Neural crest cell (in vitro differentiated cells): ENCODE data around the gene FAM83C. TPM values are rescaled to one million over a fixed set of nuclear protein-coding genes. Genes with fewer than 3 reads are reported as not detected.
A peak's percentile ranks its signal among the peaks of the same experiment; 100 is the strongest.

ENCODE experiments used
- DNase-seq: peaks from one replicate; pipeline ENCODE4 v3.0.0; 2021; ENCODE audit warnings: low read depth, mixed read lengths, low spot score
- H3K27ac Mint-ChIP-seq: one replicate; pipeline ENCODE4 v1.8.0; 2021; ENCODE audit warnings: mild to moderate bottlenecking, mixed read lengths; ENCODE audit not compliant: unreplicated experiment
- H3K27me3 Mint-ChIP-seq: 2 replicates; pipeline ENCODE4 v1.8.0; 2021; ENCODE audit warnings: low read depth, mild to moderate bottlenecking, mixed read lengths
- H3K36me3 Mint-ChIP-seq: 2 replicates; pipeline ENCODE4 v1.8.0; 2021; ENCODE audit warnings: low read depth, mild to moderate bottlenecking, mixed read lengths
- H3K4me1 Mint-ChIP-seq: 2 replicates; pipeline ENCODE4 v1.8.0; 2021; ENCODE audit warnings: mixed read lengths
- H3K4me3 Mint-ChIP-seq: one replicate; pipeline ENCODE4 v1.8.0; 2021; ENCODE audit warnings: mild to moderate bottlenecking, mixed read lengths
- H3K9me3 Mint-ChIP-seq: 2 replicates; pipeline ENCODE4 v1.8.0; 2021; ENCODE audit warnings: mixed read lengths
- CTCF ChIP-seq: fragments of 200-600 bp; sonication (generic); conservative IDR thresholded peaks from 2 replicates; pipeline ENCODE4 v1.5.0; 2021; ENCODE audit warnings: antibody characterized with exemption, mild to moderate bottlenecking
- total RNA-seq: library from RNA; stranded (reverse); gene quantifications from 2 replicates; pipeline ENCODE4 v1.2.1, GENCODE V29; 2021

Gene FAM83C
- total RNA-seq, 1 donor from 2014 or later = not detected

- DNase-seq = no peak
- Mint-ChIP-seq H3K27me3 (no peaks in the 10 kb centered on the region), H3K36me3 (peaks cover 3% of the 10 kb centered on the region), H3K4me3 (no peak overlapping the region), H3K27ac (no peak overlapping the region), H3K9me3 (no peaks in the 10 kb centered on the region), H3K4me1 (peaks cover 27% of the 10 kb centered on the region)
- TF ChIP-seq CTCF = no peak
Observed at GRCh38 chr20:35328095-35328685, 36.0 kb upstream of the FAM83C start.

GRCh38 chr20:35327074-35327976, 35.1 kb upstream of the FAM83C start:
- H3K4me3 Mint-ChIP-seq = no peak overlapping the region
- H3K4me1 Mint-ChIP-seq = peaks cover 27% of the 10 kb centered on the region

GRCh38 chr20:35326740-35327073, 34.5 kb upstream of the FAM83C start:
- no peak for DNase-seq
- peaks cover 27% of the 10 kb centered on the region for H3K4me1 Mint-ChIP-seq
- no peak overlapping the region for H3K4me3 Mint-ChIP-seq
- H3K9me3 Mint-ChIP-seq = no peaks in the 10 kb centered on the region
- TF ChIP-seq CTCF = no peak
- peaks cover 3% of the 10 kb centered on the region for H3K36me3 Mint-ChIP-seq
- H3K27me3 Mint-ChIP-seq = no peaks in the 10 kb centered on the region
- H3K27ac Mint-ChIP-seq = no peak overlapping the region

More at GRCh38 chr20:35327074-35327976, 35.1 kb upstream of the FAM83C start:
- DNase-seq = no peak
- Mint-ChIP-seq H3K27ac (no peak overlapping the region), H3K9me3 (no peaks in the 10 kb centered on the region), H3K36me3 (peaks cover 3% of the 10 kb centered on the region), H3K27me3 (no peaks in the 10 kb centered on the region)
- no peak for TF ChIP-seq CTCF

DNA sequence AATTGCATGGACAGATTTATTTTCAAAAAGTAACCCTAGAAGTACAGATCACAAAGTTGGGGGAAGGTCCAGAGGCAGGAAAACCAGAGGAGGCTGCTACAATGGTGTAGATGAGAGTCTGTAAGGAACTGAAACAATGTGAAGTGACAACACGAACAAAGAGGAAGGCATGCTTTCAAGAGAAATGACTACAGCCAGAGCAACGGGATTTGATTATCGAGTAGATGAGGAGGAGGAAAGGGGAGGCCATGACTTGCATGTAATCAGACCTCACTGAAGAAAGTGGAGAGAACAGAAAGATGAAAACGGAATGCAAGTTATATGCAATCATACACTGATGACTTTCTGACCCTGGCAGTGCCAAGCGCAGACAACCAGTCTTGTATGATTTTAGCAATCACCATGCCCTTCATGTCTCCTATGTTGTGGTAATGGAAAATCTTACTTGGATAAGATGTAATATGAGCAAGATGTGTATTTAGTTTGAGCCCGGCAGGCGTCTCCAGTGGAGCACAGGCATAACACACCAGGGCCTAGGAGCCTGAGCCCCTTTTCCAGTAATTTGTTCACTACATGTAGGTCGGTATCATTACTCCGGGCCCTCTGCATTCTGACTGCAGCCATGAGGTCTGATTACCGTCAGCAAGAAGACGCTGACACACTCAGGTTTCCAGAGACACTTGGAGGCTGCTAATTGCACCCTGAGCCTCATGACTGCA, 34.0 kb upstream of the FAM83C start:
- no peaks in the 10 kb centered on the region for H3K27me3 Mint-ChIP-seq
- no peaks in the 10 kb centered on the region for H3K9me3 Mint-ChIP-seq
- H3K4me3 Mint-ChIP-seq = peak overlapping the region; percentile 21
- no peak for DNase-seq
- peaks cover 3% of the 10 kb centered on the region for H3K36me3 Mint-ChIP-seq
- no peak for TF ChIP-seq CTCF
- peak overlapping the region; percentile 94 for H3K27ac Mint-ChIP-seq
- peaks cover 27% of the 10 kb centered on the region for H3K4me1 Mint-ChIP-seq

- Mint-ChIP-seq H3K36me3 (peaks cover 5% of the 10 kb centered on the region), H3K27me3 (no peaks in the 10 kb centered on the region), H3K4me1 (peaks cover 27% of the 10 kb centered on the region), H3K27ac (peak overlapping the region; percentile 94), H3K9me3 (no peaks in the 10 kb centered on the region), H3K4me3 (no peak overlapping the region)
- no peak for DNase-seq
- TF ChIP-seq CTCF = no peak
Observed at GRCh38 chr20:35325401-35325800, 33.2 kb upstream of the FAM83C start.
